Measurements from ENCODE around the gene TSPY8. TPM values are rescaled to one million over a fixed set of nuclear protein-coding genes. Genes with fewer than 3 reads are reported as not detected.

Gene TSPY8
- total RNA-seq, 1 experiment from 2014 or later, result not detected

Other genes starting within 250 kb of the TSPY8 start
- gene TSPY4, start 20.3 kb upstream of the TSPY8 start, total RNA-seq (2021), result not detected in 2 replicates
- gene TSPY3, start 40.6 kb downstream of the TSPY8 start, total RNA-seq (2021), result not detected in 2 replicates
- not detected in 2 replicates for gene TSPY1, start 109.2 kb downstream of the TSPY8 start, total RNA-seq (2021)
- not detected in 2 replicates for gene TSPY9, start 129.5 kb downstream of the TSPY8 start, total RNA-seq (2021)
- not detected in 2 replicates for gene TSPY10, start 170.1 kb downstream of the TSPY8 start, total RNA-seq (2021)